Cardiac muscle cell (in vitro differentiated cells and primary cell): ENCODE measurements around the gene AJAP1. TPM values are rescaled to one million over a fixed set of nuclear protein-coding genes. Genes with fewer than 3 reads are reported as not detected.
"Not testable (repeated sequence)": the region's sequence is repeated elsewhere in the genome, so short reads cannot be mapped to it uniquely, and the experiment has no call there.

Source experiments
- DNase-seq, 2 donors: peaks; one replicate each; pipeline versions ENCODE4 v3.0.0 to v3.0.0-alpha.2; 2010 to 2017; ENCODE audit warnings: low read depth in 1 of 2, low spot score in 1 of 2
- H3K27ac ChIP-seq: fragments of 200-600 bp; sonication (generic); 2 replicates; pipeline ENCODE4 v1.5.1; 2016
- H3K27me3 ChIP-seq: fragments of 200-600 bp; sonication (generic); 2 replicates; pipeline ENCODE4 v1.6.0; 2016; ENCODE audit warnings: control low read depth
- H3K36me3 ChIP-seq: fragments of 200-600 bp; sonication (generic); 2 replicates; pipeline ENCODE4 v1.5.1; 2016; ENCODE audit warnings: control low read depth
- H3K4me1 ChIP-seq: fragments of 200-600 bp; sonication (generic); 2 replicates; pipeline ENCODE4 v1.8.1; 2017; ENCODE audit warnings: low read depth, mild to moderate bottlenecking, mixed run types
- H3K4me3 ChIP-seq: fragments of 200-600 bp; sonication (generic); 2 replicates; pipeline ENCODE4 v1.5.1; 2016; ENCODE audit warnings: mild to moderate bottlenecking
- H3K9me3 ChIP-seq: fragments of 200-600 bp; sonication (generic); 2 replicates; pipeline ENCODE4 v1.5.1; 2017; ENCODE audit warnings: low read depth, mild to moderate bottlenecking, control low read depth
- polyA plus RNA-seq: library from polyadenylated mRNA; unstranded; fragments of >200 nt; fragmentation: Nextera tagmentation; extraction: Ambion mirVana; gene quantifications from 2 replicates; pipeline ENCODE4 v1.2.1, GENCODE V29; 2016
- total RNA-seq: library from RNA; depleted of rRNA; stranded (reverse); fragments of >200 nt; gene quantifications from 2 replicates; pipeline ENCODE4 v1.2.3, GENCODE V29; 2016
- TF ChIP-seq, protein P1 (sequence below): IDR thresholded peaks from 2 replicates; pipeline ENCODE4 v1.5.1; 2012; ENCODE audit warnings: low read depth, mild to moderate bottlenecking, low read length

Gene AJAP1
- total and polyA plus RNA-seq, 2 experiments from 2014 or later, result not detected

DNA sequence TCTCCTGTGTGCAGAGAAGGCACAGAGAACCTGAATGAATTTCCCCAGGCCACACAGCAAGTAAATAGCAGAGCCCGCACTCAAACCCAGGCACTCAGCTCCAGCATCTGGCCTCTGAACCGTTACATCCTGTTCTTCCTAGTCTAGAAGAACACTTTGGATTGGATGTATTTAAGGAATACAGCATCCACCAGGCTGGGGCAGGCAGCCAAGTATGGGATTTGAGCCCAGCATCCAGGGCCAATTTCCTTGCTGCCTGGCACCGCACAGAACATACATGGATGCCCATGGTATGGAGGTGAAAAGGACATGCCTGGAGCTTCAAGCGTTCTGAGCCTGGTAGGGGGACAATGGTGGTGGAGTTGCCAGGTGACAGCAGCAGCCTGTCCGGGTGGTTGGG lies 9.7 kb downstream of the AJAP1 start:
- Histone ChIP-seq H3K4me3 (no peak overlapping the region), H3K9me3 (no peaks in the 10 kb centered on the region), H3K4me1 (no peaks in the 10 kb centered on the region), H3K36me3 (no peaks in the 10 kb centered on the region), H3K27ac (no peak overlapping the region), H3K27me3 (peaks cover 32% of the 10 kb centered on the region)
- DNase-seq, result no peak
- TF ChIP-seq, protein P1, sequence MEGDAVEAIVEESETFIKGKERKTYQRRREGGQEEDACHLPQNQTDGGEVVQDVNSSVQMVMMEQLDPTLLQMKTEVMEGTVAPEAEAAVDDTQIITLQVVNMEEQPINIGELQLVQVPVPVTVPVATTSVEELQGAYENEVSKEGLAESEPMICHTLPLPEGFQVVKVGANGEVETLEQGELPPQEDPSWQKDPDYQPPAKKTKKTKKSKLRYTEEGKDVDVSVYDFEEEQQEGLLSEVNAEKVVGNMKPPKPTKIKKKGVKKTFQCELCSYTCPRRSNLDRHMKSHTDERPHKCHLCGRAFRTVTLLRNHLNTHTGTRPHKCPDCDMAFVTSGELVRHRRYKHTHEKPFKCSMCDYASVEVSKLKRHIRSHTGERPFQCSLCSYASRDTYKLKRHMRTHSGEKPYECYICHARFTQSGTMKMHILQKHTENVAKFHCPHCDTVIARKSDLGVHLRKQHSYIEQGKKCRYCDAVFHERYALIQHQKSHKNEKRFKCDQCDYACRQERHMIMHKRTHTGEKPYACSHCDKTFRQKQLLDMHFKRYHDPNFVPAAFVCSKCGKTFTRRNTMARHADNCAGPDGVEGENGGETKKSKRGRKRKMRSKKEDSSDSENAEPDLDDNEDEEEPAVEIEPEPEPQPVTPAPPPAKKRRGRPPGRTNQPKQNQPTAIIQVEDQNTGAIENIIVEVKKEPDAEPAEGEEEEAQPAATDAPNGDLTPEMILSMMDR, result no peak

DNA sequence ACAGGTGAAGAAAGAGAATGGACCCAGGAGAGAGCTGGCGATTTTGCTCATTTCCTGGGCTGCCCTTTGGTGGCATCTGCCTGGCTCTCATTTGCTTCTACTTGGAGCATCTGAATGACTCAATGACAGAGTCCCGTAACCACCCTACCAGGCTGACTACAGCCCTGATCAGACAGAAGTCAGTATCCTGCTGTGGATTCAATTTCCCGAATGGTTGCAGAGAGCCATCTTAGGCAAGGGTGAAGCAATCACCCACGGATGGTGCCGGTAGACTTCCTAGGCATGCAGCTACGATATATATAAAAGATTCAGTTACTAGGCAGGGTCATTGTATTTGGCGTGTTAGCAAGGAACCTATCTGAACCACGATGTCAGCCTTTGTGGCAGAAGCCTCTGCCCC lies 10.2 kb downstream of the AJAP1 start:
- Histone ChIP-seq H3K27ac (no peak overlapping the region), H3K9me3 (no peaks in the 10 kb centered on the region), H3K36me3 (no peaks in the 10 kb centered on the region)

DNA sequence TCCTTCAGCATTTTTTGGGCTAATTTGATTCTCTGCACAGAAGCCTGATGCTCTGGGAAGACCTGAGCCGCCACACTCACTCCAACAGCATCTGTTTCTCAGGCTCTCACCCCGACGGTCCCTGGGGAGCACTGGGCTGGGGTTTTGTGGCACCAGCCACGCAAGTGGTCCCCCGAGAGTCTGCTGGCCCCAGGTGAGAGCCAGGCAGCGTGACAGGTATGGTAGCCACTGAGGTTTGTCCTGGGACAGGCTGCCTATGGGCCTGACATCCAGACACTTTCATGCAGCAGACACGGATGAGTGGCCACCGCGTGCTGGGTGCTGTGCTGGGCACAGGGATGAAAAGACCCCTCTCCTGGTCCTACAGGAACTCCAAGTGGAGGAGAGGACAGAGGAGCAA lies 11.0 kb downstream of the AJAP1 start:
- Histone ChIP-seq H3K27ac (no peak overlapping the region), H3K36me3 (no peaks in the 10 kb centered on the region), H3K4me1 (no peaks in the 10 kb centered on the region), H3K9me3 (no peaks in the 10 kb centered on the region), H3K27me3 (peaks cover 18% of the 10 kb centered on the region), H3K4me3 (no peak overlapping the region)
- DNase-seq, result no peak
- TF ChIP-seq, protein P1, result no peak

More for the DNA sequence above, 10.2 kb downstream of the AJAP1 start:
- no peak overlapping the region for H3K4me3 ChIP-seq
- no peaks in the 10 kb centered on the region for H3K4me1 ChIP-seq
- DNase-seq, result no peak
- H3K27me3 ChIP-seq, result peaks cover 26% of the 10 kb centered on the region
- TF ChIP-seq, protein P1, result no peak

DNA sequence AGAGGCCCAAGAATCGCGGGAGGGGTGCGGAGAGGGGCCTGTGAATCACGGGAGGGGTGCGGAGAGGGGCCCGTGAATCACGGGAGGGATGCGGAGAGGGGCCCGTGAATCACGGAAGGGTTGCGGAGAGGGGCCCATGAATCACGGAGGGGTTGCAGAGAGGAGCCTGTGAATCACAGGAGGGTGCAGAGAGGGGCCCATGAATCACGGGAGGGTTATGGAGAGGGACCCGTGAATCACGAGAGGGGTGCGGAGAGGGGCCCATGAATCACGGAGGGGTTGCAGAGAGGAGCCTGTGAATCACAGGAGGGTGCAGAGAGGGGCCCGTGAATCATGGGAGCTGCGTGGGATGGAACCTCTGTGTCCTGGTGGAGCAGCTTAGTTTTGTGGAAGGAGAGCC lies 12.3 kb downstream of the AJAP1 start:
- not testable (repeated sequence) for H3K4me1 ChIP-seq, H3K4me3 ChIP-seq, H3K27ac ChIP-seq, H3K36me3 ChIP-seq, H3K9me3 ChIP-seq, H3K27me3 ChIP-seq
- peak in 1 of 2 donors; percentile 5 for DNase-seq

DNA sequence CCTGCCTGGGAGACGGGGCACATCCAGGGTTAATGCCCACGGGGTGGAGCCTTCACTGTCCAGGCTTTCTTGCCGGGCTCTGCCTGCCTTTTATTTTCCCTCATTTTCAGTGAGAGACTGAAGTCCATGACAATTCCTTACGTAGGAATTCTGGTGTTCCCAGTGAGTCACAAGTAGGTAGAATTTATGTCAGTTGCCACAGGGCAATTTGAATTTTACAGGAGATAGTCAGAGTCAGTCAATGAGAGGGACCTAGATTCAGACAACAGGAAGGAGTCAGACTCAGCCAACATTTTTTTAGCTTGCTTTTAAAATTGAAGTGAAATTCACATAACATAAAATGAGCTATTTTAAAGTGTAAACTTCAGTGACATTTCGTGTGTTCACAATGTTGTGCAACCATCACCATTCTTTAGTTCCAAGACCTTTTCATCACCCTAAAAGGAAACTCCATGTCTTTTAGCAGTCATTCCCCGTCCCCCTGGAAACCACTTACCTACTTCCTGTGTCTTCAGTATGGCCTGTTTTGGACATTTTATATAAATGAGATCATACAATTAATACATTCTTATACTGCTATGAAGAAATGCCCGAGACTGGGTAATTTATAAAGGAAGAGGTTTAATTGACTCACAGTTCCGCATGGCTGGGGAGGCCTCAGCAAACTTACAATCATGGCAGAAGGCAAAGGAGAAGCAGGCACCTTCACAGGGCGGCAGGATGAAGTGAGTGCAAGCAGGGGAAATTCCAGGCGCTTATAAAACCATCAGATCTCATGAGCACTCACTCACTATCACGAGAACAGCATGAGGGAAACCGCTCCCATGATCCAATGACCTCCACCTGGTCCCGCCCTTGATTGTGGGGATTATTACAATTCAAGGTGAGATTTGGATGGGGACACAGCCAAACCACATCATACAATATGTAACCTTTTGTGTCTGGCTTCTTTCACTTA lies 14.6 kb downstream of the AJAP1 start:
- TF ChIP-seq, protein P1, result no peak
- peak in 1 of 2 donors; percentile 44 for DNase-seq
- no peak overlapping the region for H3K4me3 ChIP-seq
- H3K4me1 ChIP-seq, result no peaks in the 10 kb centered on the region
- H3K27me3 ChIP-seq, result no peaks in the 10 kb centered on the region
- H3K27ac ChIP-seq, result no peak overlapping the region
- no peaks in the 10 kb centered on the region for H3K36me3 ChIP-seq
- H3K9me3 ChIP-seq, result no peaks in the 10 kb centered on the region

DNA sequence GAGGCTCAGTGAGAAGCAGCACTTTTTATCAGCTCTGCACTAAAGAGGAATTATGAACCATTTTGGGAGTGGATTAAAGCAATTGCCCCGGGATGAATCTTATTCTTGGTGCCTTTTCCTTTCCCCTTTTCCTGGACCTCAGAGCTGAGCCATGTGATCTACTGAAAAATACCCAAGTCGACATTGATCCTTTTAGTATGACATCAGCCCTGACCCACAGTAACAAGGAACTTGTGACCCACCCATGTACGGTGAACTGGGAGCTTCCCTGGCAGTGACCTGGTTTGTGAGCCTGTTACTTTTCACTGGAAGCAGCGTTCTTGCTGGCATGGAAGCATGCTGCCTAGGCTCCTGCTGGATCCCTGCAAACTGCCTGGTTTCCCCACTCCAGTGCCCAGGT lies 15.9 kb downstream of the AJAP1 start:
- H3K27me3 ChIP-seq, result no peaks in the 10 kb centered on the region
- TF ChIP-seq, protein P1, result no peak
- no peak for DNase-seq
- no peaks in the 10 kb centered on the region for H3K9me3 ChIP-seq
- no peak overlapping the region for H3K27ac ChIP-seq
- no peaks in the 10 kb centered on the region for H3K36me3 ChIP-seq
- H3K4me3 ChIP-seq, result no peak overlapping the region
- H3K4me1 ChIP-seq, result no peaks in the 10 kb centered on the region
